Neural progenitor cell (in vitro differentiated cells): Measurements from ENCODE around the gene MTMR1. TPM values are rescaled to one million over a fixed set of nuclear protein-coding genes. Genes with fewer than 3 reads are reported as not detected.

ENCODE experiments used
- DNase-seq: peaks from one replicate; pipeline ENCODE4 v3.0.0-alpha.2; 2016; ENCODE audit warnings: low spot score
- H2AFZ ChIP-seq: fragments of 200-600 bp; sonication (generic); replicated peaks from 2 replicates; pipeline ENCODE4 v1.6.1; 2016; ENCODE audit warnings: antibody characterized with exemption
- H3F3A ChIP-seq: fragments of 200-600 bp; sonication (generic); 2 replicates; pipeline ENCODE4 v1.6.1; 2016; ENCODE audit warnings: antibody characterized with exemption, low read depth
- H3K27ac ChIP-seq: fragments of 200-600 bp; sonication (generic); 2 replicates; pipeline ENCODE4 v1.5.1; 2016; ENCODE audit warnings: mild to moderate bottlenecking
- H3K27me3 ChIP-seq: fragments of 200-600 bp; sonication (generic); 2 replicates; pipeline ENCODE4 v1.6.1; 2016; ENCODE audit warnings: mild to moderate bottlenecking, moderate library complexity
- H3K36me3 ChIP-seq: fragments of 200-600 bp; sonication (generic); 2 replicates; pipeline ENCODE4 v1.5.1; 2016
- H3K4me1 ChIP-seq: fragments of 200-600 bp; sonication (generic); 2 replicates; pipeline ENCODE4 v1.6.1; 2016; ENCODE audit warnings: mixed run types
- H3K4me2 ChIP-seq: fragments of 200-600 bp; sonication (generic); 2 replicates; pipeline ENCODE4 v1.6.1; 2016
- H3K4me3 ChIP-seq: fragments of 200-600 bp; sonication (generic); 2 replicates; pipeline ENCODE4 v1.5.1; 2016
- H3K79me2 ChIP-seq: fragments of 200-600 bp; sonication (generic); 2 replicates; pipeline ENCODE4 v1.6.1; 2016; ENCODE audit warnings: low read depth
- H3K9ac ChIP-seq: fragments of 200-600 bp; sonication (generic); 2 replicates; pipeline ENCODE4 v1.6.1; 2016
- H3K9me3 ChIP-seq: fragments of 200-600 bp; sonication (generic); 2 replicates; pipeline ENCODE4 v1.5.1; 2016; ENCODE audit warnings: low read depth
- H4K20me1 ChIP-seq: fragments of 200-600 bp; sonication (generic); 2 replicates; pipeline ENCODE4 v1.6.1; 2016; ENCODE audit warnings: low read depth
- H3K27ac Mint-ChIP-seq: 3 replicates; pipeline ENCODE4 v1.8.0; 2021; ENCODE audit warnings: mixed read lengths
- H3K27me3 Mint-ChIP-seq: 2 replicates; pipeline ENCODE4 v1.8.0; 2022; ENCODE audit warnings: low read depth, mild to moderate bottlenecking, inconsistent platforms, moderate library complexity, mixed read lengths; ENCODE audit not compliant: insufficient read depth
- H3K36me3 Mint-ChIP-seq: 3 replicates; pipeline ENCODE4 v1.8.0; 2021; ENCODE audit warnings: mixed read lengths
- H3K4me1 Mint-ChIP-seq: 3 replicates; pipeline ENCODE4 v1.8.0; 2021; ENCODE audit warnings: mixed read lengths
- H3K4me3 Mint-ChIP-seq: 3 replicates; pipeline ENCODE4 v1.8.0; 2021; ENCODE audit warnings: mild to moderate bottlenecking, moderate library complexity, mixed read lengths
- H3K9me3 Mint-ChIP-seq: 3 replicates; pipeline ENCODE4 v1.8.0; 2020; ENCODE audit warnings: mixed read lengths
- EZH2 ChIP-seq: fragments of 200-600 bp; sonication (generic); IDR thresholded peaks from 2 replicates; pipeline ENCODE4 v1.6.1; 2017; ENCODE audit warnings: antibody characterized with exemption, mild to moderate bottlenecking, moderate library complexity
- EZH2phosphoT487 ChIP-seq: fragments of 200-600 bp; sonication (generic); IDR thresholded peaks from 2 replicates; pipeline ENCODE4 v1.6.1; 2017; ENCODE audit warnings: antibody characterized with exemption
- total RNA-seq: library from RNA; depleted of rRNA; stranded (reverse); fragments of >200 nt; gene quantifications from 2 replicates; pipeline ENCODE4 v1.2.3, GENCODE V29; 2015; ENCODE audit warnings: low replicate concordance
- TF ChIP-seq, protein P1 (sequence below): fragments of 200-600 bp; sonication (generic); IDR thresholded peaks from 2 replicates; pipeline ENCODE4 v1.5.1; 2017; ENCODE audit warnings: antibody characterized with exemption, mild to moderate bottlenecking

The MTMR1 gene
- total RNA-seq, 1 donor from 2014 or later = 18.0 TPM

DNA sequence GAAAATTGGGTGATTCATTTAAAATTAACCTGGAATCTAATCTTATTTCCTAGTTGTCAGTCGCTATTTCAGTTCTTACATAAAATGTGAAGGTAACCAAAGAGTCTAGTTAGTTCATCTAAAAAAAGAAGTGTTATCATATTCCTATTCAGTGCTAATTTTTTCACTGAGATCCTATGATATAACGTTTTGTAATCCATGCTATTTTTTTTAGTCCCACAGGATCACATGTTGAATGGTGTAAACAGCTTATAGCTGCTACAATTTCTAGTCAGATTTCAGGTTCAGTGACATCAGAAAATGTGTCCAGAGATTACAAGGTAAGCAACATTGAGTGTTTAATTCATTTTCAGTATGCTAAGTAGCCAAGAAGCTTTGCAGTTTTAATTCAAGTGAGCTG, 5.8 kb downstream of the MTMR1 start:
- Histone ChIP-seq H3K4me1 (no peaks in the 10 kb centered on the region), H2AFZ (no peak overlapping the region), H3K27ac (no peak overlapping the region), H3K27me3 (no peaks in the 10 kb centered on the region), H3F3A (no peaks in the 10 kb centered on the region), H3K9ac (no peak overlapping the region), H3K36me3 (no peaks in the 10 kb centered on the region), H3K4me2 (no peak overlapping the region), H3K9me3 (no peaks in the 10 kb centered on the region), H3K79me2 (peaks cover 4% of the 10 kb centered on the region), H3K4me3 (no peak overlapping the region), H4K20me1 (no peaks in the 10 kb centered on the region)
- peaks cover 11% of the 10 kb centered on the region for H3K4me1 Mint-ChIP-seq
- H3K36me3 Mint-ChIP-seq = peaks cover 5% of the 10 kb centered on the region
- no peak overlapping the region for H3K27ac Mint-ChIP-seq
- TF ChIP-seq, protein P1, sequence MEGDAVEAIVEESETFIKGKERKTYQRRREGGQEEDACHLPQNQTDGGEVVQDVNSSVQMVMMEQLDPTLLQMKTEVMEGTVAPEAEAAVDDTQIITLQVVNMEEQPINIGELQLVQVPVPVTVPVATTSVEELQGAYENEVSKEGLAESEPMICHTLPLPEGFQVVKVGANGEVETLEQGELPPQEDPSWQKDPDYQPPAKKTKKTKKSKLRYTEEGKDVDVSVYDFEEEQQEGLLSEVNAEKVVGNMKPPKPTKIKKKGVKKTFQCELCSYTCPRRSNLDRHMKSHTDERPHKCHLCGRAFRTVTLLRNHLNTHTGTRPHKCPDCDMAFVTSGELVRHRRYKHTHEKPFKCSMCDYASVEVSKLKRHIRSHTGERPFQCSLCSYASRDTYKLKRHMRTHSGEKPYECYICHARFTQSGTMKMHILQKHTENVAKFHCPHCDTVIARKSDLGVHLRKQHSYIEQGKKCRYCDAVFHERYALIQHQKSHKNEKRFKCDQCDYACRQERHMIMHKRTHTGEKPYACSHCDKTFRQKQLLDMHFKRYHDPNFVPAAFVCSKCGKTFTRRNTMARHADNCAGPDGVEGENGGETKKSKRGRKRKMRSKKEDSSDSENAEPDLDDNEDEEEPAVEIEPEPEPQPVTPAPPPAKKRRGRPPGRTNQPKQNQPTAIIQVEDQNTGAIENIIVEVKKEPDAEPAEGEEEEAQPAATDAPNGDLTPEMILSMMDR = no peak
- no peak for TF ChIP-seq EZH2
- no peak for TF ChIP-seq EZH2phosphoT487
- no peak for DNase-seq
- H3K9me3 Mint-ChIP-seq = peaks cover 1% of the 10 kb centered on the region
- H3K4me3 Mint-ChIP-seq = no peak overlapping the region
- peaks cover 2% of the 10 kb centered on the region for H3K27me3 Mint-ChIP-seq

DNA sequence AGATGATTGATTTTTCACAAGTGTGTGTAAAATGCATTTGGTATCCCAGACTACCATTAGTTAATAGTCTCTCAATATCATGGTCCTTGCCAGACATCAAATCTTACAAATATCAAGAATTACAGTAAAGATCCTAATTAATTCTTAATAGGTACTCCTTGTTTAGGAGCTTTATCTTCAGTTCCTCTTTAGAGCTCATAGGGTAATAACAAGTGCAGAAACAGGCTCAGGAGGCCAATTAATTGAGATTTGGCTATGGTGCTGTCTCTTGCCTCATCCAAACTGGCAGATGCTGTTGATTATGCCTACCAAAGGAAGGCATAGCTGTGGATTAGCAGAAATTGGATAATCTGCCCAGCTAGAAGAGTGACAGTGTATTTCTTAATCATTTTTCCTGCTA, 6.9 kb downstream of the MTMR1 start:
- Mint-ChIP-seq H3K4me3 (no peak overlapping the region), H3K27ac (no peak overlapping the region), H3K36me3 (peaks cover 10% of the 10 kb centered on the region), H3K9me3 (no peaks in the 10 kb centered on the region), H3K4me1 (peaks cover 6% of the 10 kb centered on the region), H3K27me3 (no peaks in the 10 kb centered on the region)
- H3K9ac ChIP-seq = no peak overlapping the region
- H3K4me1 ChIP-seq = no peaks in the 10 kb centered on the region
- TF ChIP-seq EZH2 (no peak), EZH2phosphoT487 (no peak)
- TF ChIP-seq, protein P1 = no peak
- H3K79me2 ChIP-seq = no peaks in the 10 kb centered on the region
- no peaks in the 10 kb centered on the region for H3K9me3 ChIP-seq
- no peak overlapping the region for H3K4me2 ChIP-seq
- no peaks in the 10 kb centered on the region for H3F3A ChIP-seq
- no peaks in the 10 kb centered on the region for H4K20me1 ChIP-seq
- H3K27me3 ChIP-seq = no peaks in the 10 kb centered on the region
- no peaks in the 10 kb centered on the region for H3K36me3 ChIP-seq
- no peak overlapping the region for H2AFZ ChIP-seq
- H3K4me3 ChIP-seq = no peak overlapping the region
- H3K27ac ChIP-seq = no peak overlapping the region
- DNase-seq = no peak

DNA sequence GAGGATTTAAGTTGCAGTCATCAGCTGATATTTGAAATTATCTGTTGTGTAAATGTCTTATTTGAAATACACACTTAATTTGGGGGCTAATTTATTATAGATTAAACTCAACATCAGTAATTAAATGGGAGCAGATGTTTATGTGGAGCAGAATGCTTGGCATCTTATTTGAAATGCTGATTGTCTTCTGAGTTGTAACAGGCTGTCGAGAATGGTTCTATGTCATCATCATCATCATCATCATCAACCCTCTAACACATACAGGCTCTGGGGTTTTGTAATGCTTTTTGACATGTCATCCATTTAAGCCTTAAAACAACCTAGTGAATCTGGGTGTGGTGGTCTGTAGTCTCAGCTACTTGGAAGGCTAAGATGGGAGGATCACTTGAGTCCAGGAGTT, 8.2 kb downstream of the MTMR1 start:
- no peak overlapping the region for H3K9ac ChIP-seq
- no peaks in the 10 kb centered on the region for H3K27me3 Mint-ChIP-seq

More for the DNA sequence above, 8.2 kb downstream of the MTMR1 start:
- Mint-ChIP-seq H3K27ac (no peak overlapping the region), H3K4me1 (no peaks in the 10 kb centered on the region), H3K9me3 (no peaks in the 10 kb centered on the region), H3K36me3 (peaks cover 13% of the 10 kb centered on the region), H3K4me3 (no peak overlapping the region)
- no peaks in the 10 kb centered on the region for H3K4me1 ChIP-seq
- H3K4me2 ChIP-seq = no peak overlapping the region
- no peak overlapping the region for H3K4me3 ChIP-seq
- no peak for DNase-seq
- H3K27me3 ChIP-seq = no peaks in the 10 kb centered on the region
- H2AFZ ChIP-seq = no peak overlapping the region
- no peak overlapping the region for H3K27ac ChIP-seq
- H3K9me3 ChIP-seq = no peaks in the 10 kb centered on the region
- TF ChIP-seq EZH2phosphoT487 (no peak), EZH2 (no peak)
- TF ChIP-seq, protein P1 = no peak
- H3K36me3 ChIP-seq = no peaks in the 10 kb centered on the region
- no peaks in the 10 kb centered on the region for H3K79me2 ChIP-seq
- no peaks in the 10 kb centered on the region for H4K20me1 ChIP-seq
- no peaks in the 10 kb centered on the region for H3F3A ChIP-seq
